Stimulated activated effector memory CD8-positive, alpha-beta T cell treated with anti-CD3 and anti-CD28 coated beads, Interleukin-12 subunit alpha, Interleukin-12 subunit beta, amount 100 ng/mL, for 72 hours (primary cell): ENCODE measurements around the gene AFF2.

ENCODE experiments used
- ATAC-seq: fragments of 150-1000 bp; cut with Tn5 transposase; 2 replicates; pipeline ENCODE4 v1.10.0; 2021
- DNase-seq, 2 donors: peaks; one replicate each; pipeline ENCODE4 v3.0.0; 2021 to 2022; ENCODE audit warnings: low spot score in 2 of 2
- H3K27ac Mint-ChIP-seq: one replicate; pipeline ENCODE4 v1.8.0; 2022; ENCODE audit warnings: mild to moderate bottlenecking, mixed read lengths
- H3K36me3 Mint-ChIP-seq: one replicate; pipeline ENCODE4 v1.8.0; 2022; ENCODE audit warnings: mild to moderate bottlenecking, mixed read lengths
- H3K4me1 Mint-ChIP-seq: one replicate; pipeline ENCODE4 v1.8.0; 2022; ENCODE audit warnings: mixed read lengths
- H3K4me3 Mint-ChIP-seq: one replicate; pipeline ENCODE4 v1.8.0; 2022; ENCODE audit warnings: mild to moderate bottlenecking, mixed read lengths
- H3K9me3 Mint-ChIP-seq: one replicate; pipeline ENCODE4 v1.8.0; 2022; ENCODE audit warnings: mixed read lengths

The AFF2 gene

GRCh38 chrX:148850631-148851030 is 350.2 kb downstream of the AFF2 start:
- no peaks in the 10 kb centered on the region for H3K9me3 Mint-ChIP-seq
- no peak for ATAC-seq

GRCh38 chrX:148854306-148854705 is 353.9 kb downstream of the AFF2 start:
- ATAC-seq = no peak
- H3K36me3 Mint-ChIP-seq = no peaks in the 10 kb centered on the region
- no peak overlapping the region for H3K27ac Mint-ChIP-seq

More at GRCh38 chrX:148850631-148851030, 350.2 kb downstream of the AFF2 start:
- no peaks in the 10 kb centered on the region for H3K4me1 Mint-ChIP-seq
- no peak overlapping the region for H3K27ac Mint-ChIP-seq
- H3K36me3 Mint-ChIP-seq = no peaks in the 10 kb centered on the region
- DNase-seq = no peak
- no peak overlapping the region for H3K4me3 Mint-ChIP-seq

GRCh38 chrX:148856505-148856904 is 356.1 kb downstream of the AFF2 start:
- no peak for DNase-seq
- H3K4me1 Mint-ChIP-seq = no peaks in the 10 kb centered on the region
- no peak for ATAC-seq
- H3K4me3 Mint-ChIP-seq = no peak overlapping the region
- H3K36me3 Mint-ChIP-seq = no peaks in the 10 kb centered on the region
- H3K9me3 Mint-ChIP-seq = no peaks in the 10 kb centered on the region
- no peak overlapping the region for H3K27ac Mint-ChIP-seq

More at GRCh38 chrX:148854306-148854705, 353.9 kb downstream of the AFF2 start:
- Mint-ChIP-seq H3K4me1 (no peaks in the 10 kb centered on the region), H3K9me3 (no peaks in the 10 kb centered on the region), H3K4me3 (no peak overlapping the region)
- no peak for DNase-seq

- ATAC-seq = no peak
- Mint-ChIP-seq H3K36me3 (no peaks in the 10 kb centered on the region), H3K9me3 (no peaks in the 10 kb centered on the region), H3K4me1 (no peaks in the 10 kb centered on the region), H3K4me3 (no peak overlapping the region), H3K27ac (no peak overlapping the region)
- DNase-seq = no peak
Measured at GRCh38 chrX:148865277-148866210, 365.1 kb downstream of the AFF2 start.

- DNase-seq (no peak), ATAC-seq (no peak)
- no peak overlapping the region for H3K4me3 Mint-ChIP-seq
- H3K9me3 Mint-ChIP-seq = no peaks in the 10 kb centered on the region
- no peaks in the 10 kb centered on the region for H3K36me3 Mint-ChIP-seq
- no peak overlapping the region for H3K27ac Mint-ChIP-seq
- no peaks in the 10 kb centered on the region for H3K4me1 Mint-ChIP-seq
Measured at GRCh38 chrX:148867596-148867995, 367.2 kb downstream of the AFF2 start.

GRCh38 chrX:148871422-148872160 is 371.2 kb downstream of the AFF2 start:
- Mint-ChIP-seq H3K36me3 (no peaks in the 10 kb centered on the region), H3K27ac (no peak overlapping the region), H3K4me3 (no peak overlapping the region), H3K4me1 (no peaks in the 10 kb centered on the region), H3K9me3 (no peaks in the 10 kb centered on the region)
- DNase-seq (no peak), ATAC-seq (no peak)

GRCh38 chrX:148872161-148872535 is 371.7 kb downstream of the AFF2 start:
- no peak overlapping the region for H3K4me3 Mint-ChIP-seq
- no peaks in the 10 kb centered on the region for H3K36me3 Mint-ChIP-seq
- no peaks in the 10 kb centered on the region for H3K4me1 Mint-ChIP-seq
- no peaks in the 10 kb centered on the region for H3K9me3 Mint-ChIP-seq
- ATAC-seq = no peak
- no peak overlapping the region for H3K27ac Mint-ChIP-seq
- DNase-seq = no peak

GRCh38 chrX:148872881-148873280 is 372.5 kb downstream of the AFF2 start:
- no peaks in the 10 kb centered on the region for H3K36me3 Mint-ChIP-seq
- no peak overlapping the region for H3K4me3 Mint-ChIP-seq
- H3K4me1 Mint-ChIP-seq = no peaks in the 10 kb centered on the region
- DNase-seq = no peak
- no peak for ATAC-seq
- no peak overlapping the region for H3K27ac Mint-ChIP-seq
- no peaks in the 10 kb centered on the region for H3K9me3 Mint-ChIP-seq

- no peaks in the 10 kb centered on the region for H3K4me1 Mint-ChIP-seq
Measured at GRCh38 chrX:148874636-148875246, 374.3 kb downstream of the AFF2 start.

GRCh38 chrX:148878371-148878770 is 378.0 kb downstream of the AFF2 start:
- H3K27ac Mint-ChIP-seq = no peak overlapping the region
- no peak for DNase-seq
- H3K4me3 Mint-ChIP-seq = no peak overlapping the region

More at GRCh38 chrX:148874636-148875246, 374.3 kb downstream of the AFF2 start:
- H3K27ac Mint-ChIP-seq = no peak overlapping the region
- H3K36me3 Mint-ChIP-seq = no peaks in the 10 kb centered on the region
- DNase-seq (no peak), ATAC-seq (no peak)
- H3K9me3 Mint-ChIP-seq = no peaks in the 10 kb centered on the region
- no peak overlapping the region for H3K4me3 Mint-ChIP-seq

GRCh38 chrX:148885203-148885602 is 384.8 kb downstream of the AFF2 start:
- Mint-ChIP-seq H3K4me3 (no peak overlapping the region), H3K9me3 (no peaks in the 10 kb centered on the region), H3K36me3 (no peaks in the 10 kb centered on the region), H3K4me1 (no peaks in the 10 kb centered on the region), H3K27ac (no peak overlapping the region)
- no peak for DNase-seq
- ATAC-seq = no peak

More at GRCh38 chrX:148878371-148878770, 378.0 kb downstream of the AFF2 start:
- Mint-ChIP-seq H3K36me3 (no peaks in the 10 kb centered on the region), H3K4me1 (no peaks in the 10 kb centered on the region), H3K9me3 (no peaks in the 10 kb centered on the region)
- no peak for ATAC-seq

GRCh38 chrX:148893395-148893794 is 393.0 kb downstream of the AFF2 start:
- Mint-ChIP-seq H3K4me1 (no peaks in the 10 kb centered on the region), H3K4me3 (no peak overlapping the region), H3K27ac (no peak overlapping the region), H3K9me3 (peaks cover 3% of the 10 kb centered on the region), H3K36me3 (no peaks in the 10 kb centered on the region)
- DNase-seq (no peak), ATAC-seq (no peak)

- no peak for DNase-seq
- Mint-ChIP-seq H3K27ac (no peak overlapping the region), H3K9me3 (peaks cover 3% of the 10 kb centered on the region), H3K4me1 (no peaks in the 10 kb centered on the region), H3K36me3 (no peaks in the 10 kb centered on the region), H3K4me3 (no peak overlapping the region)
- ATAC-seq = no peak
Measured at GRCh38 chrX:148902581-148902980, 402.2 kb downstream of the AFF2 start.

GRCh38 chrX:148903176-148903575 is 402.8 kb downstream of the AFF2 start:
- no peak overlapping the region for H3K27ac Mint-ChIP-seq
- H3K4me1 Mint-ChIP-seq = no peaks in the 10 kb centered on the region
- H3K36me3 Mint-ChIP-seq = no peaks in the 10 kb centered on the region

GRCh38 chrX:148904421-148905111 is 404.1 kb downstream of the AFF2 start:
- no peaks in the 10 kb centered on the region for H3K9me3 Mint-ChIP-seq
- ATAC-seq (no peak), DNase-seq (no peak)
- no peaks in the 10 kb centered on the region for H3K4me1 Mint-ChIP-seq
- H3K4me3 Mint-ChIP-seq = no peak overlapping the region
- H3K27ac Mint-ChIP-seq = no peak overlapping the region
- H3K36me3 Mint-ChIP-seq = no peaks in the 10 kb centered on the region

More at GRCh38 chrX:148903176-148903575, 402.8 kb downstream of the AFF2 start:
- H3K4me3 Mint-ChIP-seq = no peak overlapping the region
- H3K9me3 Mint-ChIP-seq = peaks cover 1% of the 10 kb centered on the region
- DNase-seq (no peak), ATAC-seq (no peak)
